HG02981 (cell line): Measurements from ENCODE around the gene BRPF3.
"Not testable (repeated sequence)": the region's sequence is repeated elsewhere in the genome, so short reads cannot be mapped to it uniquely, and the experiment has no call there.

ENCODE experiments used
- ATAC-seq: cut with Tn5 transposase; IDR thresholded peaks from one replicate; pipeline ENCODE4 v1.9.1; 2021; ENCODE audit warnings: mild to moderate bottlenecking, moderate library complexity; ENCODE audit not compliant: unreplicated experiment

Gene BRPF3

GRCh38 chr6:36200154-36200891, 3.8 kb downstream of the BRPF3 start:
- ATAC-seq: no peak

- no peak for ATAC-seq
Measured at GRCh38 chr6:36200998-36201596, 4.6 kb downstream of the BRPF3 start.

GRCh38 chr6:36201612-36202011, 5.1 kb downstream of the BRPF3 start:
- no peak for ATAC-seq

- no peak for ATAC-seq
Measured at GRCh38 chr6:36202101-36202500, 5.6 kb downstream of the BRPF3 start.

- ATAC-seq: no peak
Measured at GRCh38 chr6:36204068-36204753, 7.7 kb downstream of the BRPF3 start.

- no peak for ATAC-seq
Measured at GRCh38 chr6:36207155-36207554, 10.6 kb downstream of the BRPF3 start.

- no peak for ATAC-seq
Measured at GRCh38 chr6:36209606-36210005, 13.1 kb downstream of the BRPF3 start.

- ATAC-seq: no peak
Measured at GRCh38 chr6:36210182-36210581, 13.6 kb downstream of the BRPF3 start.

GRCh38 chr6:36210886-36211595, 14.5 kb downstream of the BRPF3 start:
- no peak for ATAC-seq

GRCh38 chr6:36216559-36216958, 20.0 kb downstream of the BRPF3 start:
- ATAC-seq: no peak

GRCh38 chr6:36217188-36217587, 20.6 kb downstream of the BRPF3 start:
- no peak for ATAC-seq

- ATAC-seq: no peak
Measured at GRCh38 chr6:36217946-36218345, 21.4 kb downstream of the BRPF3 start.

GRCh38 chr6:36218516-36218915, 22.0 kb downstream of the BRPF3 start:
- ATAC-seq: not testable (repeated sequence)

GRCh38 chr6:36219081-36219480, 22.5 kb downstream of the BRPF3 start:
- no peak for ATAC-seq

GRCh38 chr6:36220226-36220625, 23.7 kb downstream of the BRPF3 start:
- no peak for ATAC-seq

GRCh38 chr6:36221674-36222073, 25.1 kb downstream of the BRPF3 start:
- ATAC-seq: no peak

GRCh38 chr6:36222924-36223323, 26.4 kb downstream of the BRPF3 start:
- no peak for ATAC-seq

- ATAC-seq: no peak
Measured at GRCh38 chr6:36223706-36224105, 27.2 kb downstream of the BRPF3 start.

GRCh38 chr6:36224918-36225461, 28.4 kb downstream of the BRPF3 start:
- ATAC-seq: no peak

GRCh38 chr6:36226438-36227047, 30.0 kb downstream of the BRPF3 start:
- ATAC-seq: no peak
